GM23338 (cell line): ENCODE data around the gene PPFIA2.

Experiments
- CREB1 ChIP-seq: fragments of 250-450 bp; sonication (Bioruptor Pico); IDR thresholded peaks from 2 replicates; pipeline ENCODE4 v1.5.0; 2020; ENCODE audit warnings: low read depth, mild to moderate bottlenecking, moderate library complexity
- CTCF ChIP-seq, 2 experiments: fragments of 200-600 bp in 1 of 2; sonication (generic) in 1 of 2; conservative IDR thresholded peaks; 2 replicates each; pipeline versions ENCODE4 v1.5.1 to v1.6.1; 2016 to 2017; ENCODE audit warnings: antibody characterized with exemption in 2 of 2, low read depth in 2 of 2, mild to moderate bottlenecking in 2 of 2, moderate library complexity in 1 of 2
- EZH2 ChIP-seq: fragments of 200-600 bp; sonication (generic); IDR thresholded peaks from one replicate; pipeline ENCODE4 v1.8.0; 2017; ENCODE audit warnings: antibody characterized with exemption, mild to moderate bottlenecking, low read depth; ENCODE audit not compliant: unreplicated experiment
- EZH2phosphoT487 ChIP-seq: fragments of 200-600 bp; sonication (generic); IDR thresholded peaks from one replicate; pipeline ENCODE4 v1.8.1; 2018; ENCODE audit warnings: antibody characterized with exemption; ENCODE audit not compliant: unreplicated experiment
- JUNB ChIP-seq: IDR thresholded peaks from one replicate; pipeline ENCODE4 v1.6.1; 2016; ENCODE audit warnings: antibody characterized with exemption; ENCODE audit not compliant: unreplicated experiment
- POLR2AphosphoS5 ChIP-seq: IDR thresholded peaks from 2 replicates; pipeline ENCODE4 v1.6.1; 2016; ENCODE audit warnings: antibody characterized with exemption, low read depth
- REST ChIP-seq: IDR thresholded peaks from one replicate; pipeline ENCODE4 v1.6.1; 2018; ENCODE audit warnings: antibody characterized with exemption; ENCODE audit not compliant: unreplicated experiment
- STAT1 ChIP-seq: IDR thresholded peaks from one replicate; pipeline ENCODE4 v1.6.1; 2016; ENCODE audit warnings: antibody characterized with exemption; ENCODE audit not compliant: unreplicated experiment
- ZNF114 ChIP-seq: fragments of 250-450 bp; sonication (Bioruptor Pico); IDR thresholded peaks from 2 replicates; pipeline ENCODE4 v1.5.0; 2020; ENCODE audit warnings: mild to moderate bottlenecking, moderate library complexity
- ZNF331 ChIP-seq: fragments of 250-450 bp; sonication (Bioruptor Pico); IDR thresholded peaks from 2 replicates; pipeline ENCODE4 v1.5.0; 2020; ENCODE audit warnings: low read depth, mild to moderate bottlenecking, moderate library complexity
- TF ChIP-seq, protein P1 (sequence below): IDR thresholded peaks from 2 replicates; pipeline ENCODE4 v1.6.1; 2016; ENCODE audit warnings: antibody characterized with exemption
- TF ChIP-seq, protein P2 (sequence below): fragments of 250-450 bp; sonication (Bioruptor Pico); IDR thresholded peaks from 2 replicates; pipeline ENCODE4 v1.5.0; 2020; ENCODE audit warnings: mild to moderate bottlenecking, moderate library complexity

GRCh38 chr12:81412940-81413339, 346.2 kb downstream of the PPFIA2 start:
- TF ChIP-seq CTCF (conservative IDR thresholded peaks at IDR 0.05; ENCODE audit: low read depth in 2 of 2), result no peak
- TF ChIP-seq EZH2phosphoT487, result no peak
- TF ChIP-seq REST, result no peak
- no peak for TF ChIP-seq EZH2
- TF ChIP-seq ZNF331 (CRISPR knock-in tag), result no peak
- no peak for TF ChIP-seq ZNF114 (CRISPR knock-in tag)
- TF ChIP-seq JUNB, result no peak
- no peak for TF ChIP-seq CREB1 (CRISPR knock-in tag)
- no peak for TF ChIP-seq POLR2AphosphoS5
- TF ChIP-seq, protein P1, sequence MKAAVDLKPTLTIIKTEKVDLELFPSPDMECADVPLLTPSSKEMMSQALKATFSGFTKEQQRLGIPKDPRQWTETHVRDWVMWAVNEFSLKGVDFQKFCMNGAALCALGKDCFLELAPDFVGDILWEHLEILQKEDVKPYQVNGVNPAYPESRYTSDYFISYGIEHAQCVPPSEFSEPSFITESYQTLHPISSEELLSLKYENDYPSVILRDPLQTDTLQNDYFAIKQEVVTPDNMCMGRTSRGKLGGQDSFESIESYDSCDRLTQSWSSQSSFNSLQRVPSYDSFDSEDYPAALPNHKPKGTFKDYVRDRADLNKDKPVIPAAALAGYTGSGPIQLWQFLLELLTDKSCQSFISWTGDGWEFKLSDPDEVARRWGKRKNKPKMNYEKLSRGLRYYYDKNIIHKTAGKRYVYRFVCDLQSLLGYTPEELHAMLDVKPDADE, result no peak
- TF ChIP-seq, protein P2, sequence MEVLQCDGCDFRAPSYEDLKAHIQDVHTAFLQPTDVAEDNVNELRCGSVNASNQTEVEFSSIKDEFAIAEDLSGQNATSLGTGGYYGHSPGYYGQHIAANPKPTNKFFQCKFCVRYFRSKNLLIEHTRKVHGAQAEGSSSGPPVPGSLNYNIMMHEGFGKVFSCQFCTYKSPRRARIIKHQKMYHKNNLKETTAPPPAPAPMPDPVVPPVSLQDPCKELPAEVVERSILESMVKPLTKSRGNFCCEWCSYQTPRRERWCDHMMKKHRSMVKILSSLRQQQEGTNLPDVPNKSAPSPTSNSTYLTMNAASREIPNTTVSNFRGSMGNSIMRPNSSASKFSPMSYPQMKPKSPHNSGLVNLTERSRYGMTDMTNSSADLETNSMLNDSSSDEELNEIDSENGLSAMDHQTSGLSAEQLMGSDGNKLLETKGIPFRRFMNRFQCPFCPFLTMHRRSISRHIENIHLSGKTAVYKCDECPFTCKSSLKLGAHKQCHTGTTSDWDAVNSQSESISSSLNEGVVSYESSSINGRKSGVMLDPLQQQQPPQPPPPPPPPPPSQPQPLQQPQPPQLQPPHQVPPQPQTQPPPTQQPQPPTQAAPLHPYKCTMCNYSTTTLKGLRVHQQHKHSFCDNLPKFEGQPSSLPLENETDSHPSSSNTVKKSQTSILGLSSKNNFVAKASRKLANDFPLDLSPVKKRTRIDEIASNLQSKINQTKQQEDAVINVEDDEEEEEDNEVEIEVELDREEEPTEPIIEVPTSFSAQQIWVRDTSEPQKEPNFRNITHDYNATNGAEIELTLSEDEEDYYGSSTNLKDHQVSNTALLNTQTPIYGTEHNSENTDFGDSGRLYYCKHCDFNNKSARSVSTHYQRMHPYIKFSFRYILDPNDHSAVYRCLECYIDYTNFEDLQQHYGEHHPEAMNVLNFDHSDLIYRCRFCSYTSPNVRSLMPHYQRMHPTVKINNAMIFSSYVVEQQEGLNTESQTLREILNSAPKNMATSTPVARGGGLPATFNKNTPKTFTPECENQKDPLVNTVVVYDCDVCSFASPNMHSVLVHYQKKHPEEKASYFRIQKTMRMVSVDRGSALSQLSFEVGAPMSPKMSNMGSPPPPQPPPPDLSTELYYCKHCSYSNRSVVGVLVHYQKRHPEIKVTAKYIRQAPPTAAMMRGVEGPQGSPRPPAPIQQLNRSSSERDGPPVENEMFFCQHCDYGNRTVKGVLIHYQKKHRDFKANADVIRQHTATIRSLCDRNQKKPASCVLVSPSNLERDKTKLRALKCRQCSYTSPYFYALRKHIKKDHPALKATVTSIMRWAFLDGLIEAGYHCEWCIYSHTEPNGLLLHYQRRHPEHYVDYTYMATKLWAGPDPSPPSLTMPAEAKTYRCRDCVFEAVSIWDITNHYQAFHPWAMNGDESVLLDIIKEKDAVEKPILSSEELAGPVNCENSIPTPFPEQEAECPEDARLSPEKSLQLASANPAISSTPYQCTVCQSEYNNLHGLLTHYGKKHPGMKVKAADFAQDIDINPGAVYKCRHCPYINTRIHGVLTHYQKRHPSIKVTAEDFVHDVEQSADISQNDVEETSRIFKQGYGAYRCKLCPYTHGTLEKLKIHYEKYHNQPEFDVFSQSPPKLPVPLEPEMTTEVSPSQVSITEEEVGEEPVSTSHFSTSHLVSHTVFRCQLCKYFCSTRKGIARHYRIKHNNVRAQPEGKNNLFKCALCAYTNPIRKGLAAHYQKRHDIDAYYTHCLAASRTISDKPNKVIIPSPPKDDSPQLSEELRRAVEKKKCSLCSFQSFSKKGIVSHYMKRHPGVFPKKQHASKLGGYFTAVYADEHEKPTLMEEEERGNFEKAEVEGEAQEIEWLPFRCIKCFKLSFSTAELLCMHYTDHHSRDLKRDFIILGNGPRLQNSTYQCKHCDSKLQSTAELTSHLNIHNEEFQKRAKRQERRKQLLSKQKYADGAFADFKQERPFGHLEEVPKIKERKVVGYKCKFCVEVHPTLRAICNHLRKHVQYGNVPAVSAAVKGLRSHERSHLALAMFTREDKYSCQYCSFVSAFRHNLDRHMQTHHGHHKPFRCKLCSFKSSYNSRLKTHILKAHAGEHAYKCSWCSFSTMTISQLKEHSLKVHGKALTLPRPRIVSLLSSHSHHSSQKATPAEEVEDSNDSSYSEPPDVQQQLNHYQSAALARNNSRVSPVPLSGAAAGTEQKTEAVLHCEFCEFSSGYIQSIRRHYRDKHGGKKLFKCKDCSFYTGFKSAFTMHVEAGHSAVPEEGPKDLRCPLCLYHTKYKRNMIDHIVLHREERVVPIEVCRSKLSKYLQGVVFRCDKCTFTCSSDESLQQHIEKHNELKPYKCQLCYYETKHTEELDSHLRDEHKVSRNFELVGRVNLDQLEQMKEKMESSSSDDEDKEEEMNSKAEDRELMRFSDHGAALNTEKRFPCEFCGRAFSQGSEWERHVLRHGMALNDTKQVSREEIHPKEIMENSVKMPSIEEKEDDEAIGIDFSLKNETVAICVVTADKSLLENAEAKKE (CRISPR knock-in tag), result no peak
- TF ChIP-seq STAT1, result no peak
